ENCODE data around the gene MIA3. TPM values are rescaled to one million over a fixed set of nuclear protein-coding genes. Genes with fewer than 3 reads are reported as not detected.
A peak's percentile ranks its signal among the peaks of the same experiment; 100 is the strongest.

The MIA3 gene
- total and polyA plus RNA-seq, 11 donors: 20.2 to 71.1 (median 58.9) TPM

- intact Hi-C loops (cut with DNase I): no loop called here
- WGBS, 4 donors: 67 to 81% (median 73%) methylated on average over 2 of the region's 2 CpGs
- Histone ChIP-seq H3K4me1 (peaks cover 0 to 16% (median 2%) of the 10 kb centered on the region in 12 donors), H3K27me3 (no peaks in the 10 kb centered on the region), H3K9me3 (no peaks in the 10 kb centered on the region), H3K4me3 (no peak overlapping the region), H3K27ac (peak overlapping the region in 1 of 12 donors; percentile 23), H3K36me3 (peaks cover 0 to 60% (median 39%) of the 10 kb centered on the region in 9 donors)
- DNase-seq (no peak), ATAC-seq (peak in 1 of 4 donors; percentile 22)
- no peak for TF ChIP-seq CTCF (IDR thresholded peaks at IDR 0.05)
- TF ChIP-seq POLR2A (IDR thresholded peaks at IDR 0.05): no peak
Observed at GRCh38 chr1:222697826-222698225, 79.9 kb downstream of the MIA3 start.

GRCh38 chr1:222702210-222702609, 84.3 kb downstream of the MIA3 start:
- DNase-seq: no peak

GRCh38 chr1:222704260-222704659, 86.4 kb downstream of the MIA3 start:
- 83 to 100% (median 93%) methylated on average over 1 of the region's 1 CpG for WGBS, 4 donors
- peaks cover 0 to 7% (median 0%) of the 10 kb centered on the region in 12 donors for H3K9me3 ChIP-seq
- intact Hi-C loops (cut with DNase I): no loop called here
- H3K27me3 ChIP-seq: no peaks in the 10 kb centered on the region
- no peak overlapping the region for H3K27ac ChIP-seq
- H3K36me3 ChIP-seq: peaks cover 0 to 38% (median 29%) of the 10 kb centered on the region in 9 donors
- no peak for TF ChIP-seq POLR2A (IDR thresholded peaks at IDR 0.05)
- H3K4me1 ChIP-seq: peaks cover 0 to 6% (median under 1%) of the 10 kb centered on the region in 12 donors
- ATAC-seq: no peak
- no peak overlapping the region for H3K4me3 ChIP-seq
- no peak for DNase-seq

More at GRCh38 chr1:222702210-222702609, 84.3 kb downstream of the MIA3 start:
- H3K4me3 ChIP-seq: no peak overlapping the region
- H3K4me1 ChIP-seq: peaks cover 0 to 10% (median 2%) of the 10 kb centered on the region in 12 donors
- no peak overlapping the region for H3K27ac ChIP-seq
- peaks cover 0 to 7% (median 0%) of the 10 kb centered on the region in 12 donors for H3K9me3 ChIP-seq
- intact Hi-C loops (cut with DNase I): no loop called here
- peaks cover 0 to 46% (median 29%) of the 10 kb centered on the region in 9 donors for H3K36me3 ChIP-seq
- WGBS, 4 donors: 85 to 92% (median 89%) methylated on average over 4 of the region's 4 CpGs
- TF ChIP-seq CTCF (IDR thresholded peaks at IDR 0.05) (no peak), POLR2A (IDR thresholded peaks at IDR 0.05) (no peak)
- ATAC-seq: no peak
- no peaks in the 10 kb centered on the region for H3K27me3 ChIP-seq

GRCh38 chr1:222706815-222707214, 88.9 kb downstream of the MIA3 start:
- Histone ChIP-seq H3K9me3 (peaks cover 0 to 7% (median 0%) of the 10 kb centered on the region in 12 donors), H3K27me3 (no peaks in the 10 kb centered on the region), H3K27ac (no peak overlapping the region), H3K4me3 (no peak overlapping the region), H3K36me3 (peaks cover 0 to 14% (median 11%) of the 10 kb centered on the region in 9 donors), H3K4me1 (peaks cover 0 to 26% (median 18%) of the 10 kb centered on the region in 12 donors)
- ATAC-seq (no peak), DNase-seq (no peak)
- TF ChIP-seq CTCF (IDR thresholded peaks at IDR 0.05) (no peak), POLR2A (IDR thresholded peaks at IDR 0.05) (no peak)
- WGBS, 4 donors: 67 to 98% (median 81%) methylated on average over 4 of the region's 4 CpGs
- intact Hi-C loops (cut with DNase I): no loop called here
